NCI-H187 treated with DMSO at 0.1 percent for 48 hours (cell line): Measurements from ENCODE around the gene MRTFA.

Experiments used
- DNase-seq: peaks from one replicate; lab custom pipeline; 2025; lab: John Stamatoyannopoulos, UW

MRTFA gene

GRCh38 chr22:40491990-40492631, 144.4 kb downstream of the MRTFA start:
- DNase-seq = no peak

- DNase-seq = no peak
These were observed 148.8 kb downstream of the MRTFA start for GRCh38 chr22:40487663-40488249.

GRCh38 chr22:40486962-40487602, 149.4 kb downstream of the MRTFA start:
- DNase-seq = no peak

- DNase-seq = no peak
These were observed 150.5 kb downstream of the MRTFA start for GRCh38 chr22:40485813-40486667.

GRCh38 chr22:40484906-40485669, 151.4 kb downstream of the MRTFA start:
- DNase-seq = no peak

- no peak for DNase-seq
These were observed 153.6 kb downstream of the MRTFA start for GRCh38 chr22:40482886-40483285.

- no peak for DNase-seq
These were observed 154.1 kb downstream of the MRTFA start for GRCh38 chr22:40482391-40482790.

GRCh38 chr22:40480996-40481395, 155.5 kb downstream of the MRTFA start:
- no peak for DNase-seq

GRCh38 chr22:40479887-40480538, 156.5 kb downstream of the MRTFA start:
- DNase-seq = no peak

GRCh38 chr22:40479126-40479800, 157.3 kb downstream of the MRTFA start:
- DNase-seq = no peak

GRCh38 chr22:40478338-40479125, 158.0 kb downstream of the MRTFA start:
- no peak for DNase-seq

GRCh38 chr22:40477683-40478337, 158.7 kb downstream of the MRTFA start:
- no peak for DNase-seq

- DNase-seq = no peak
These were observed 160.2 kb downstream of the MRTFA start for GRCh38 chr22:40476341-40476740.

- no peak for DNase-seq
These were observed 162.8 kb downstream of the MRTFA start for GRCh38 chr22:40473703-40474102.

GRCh38 chr22:40472579-40472978, 163.9 kb downstream of the MRTFA start:
- DNase-seq = no peak

GRCh38 chr22:40472051-40472450, 164.5 kb downstream of the MRTFA start:
- DNase-seq = no peak

- no peak for DNase-seq
These were observed 167.3 kb downstream of the MRTFA start for GRCh38 chr22:40469181-40469580.

GRCh38 chr22:40468616-40469015, 167.9 kb downstream of the MRTFA start:
- no peak for DNase-seq

GRCh38 chr22:40466976-40467375, 169.5 kb downstream of the MRTFA start:
- no peak for DNase-seq
